K562 (cell line): ENCODE measurements around the gene SNX1. TPM values are rescaled to one million over a fixed set of nuclear protein-coding genes. Genes with fewer than 3 reads are reported as not detected.

Experiments used
- ADNP ChIP-seq: fragments of 200-800 bp; sonication (Bioruptor generic); IDR thresholded peaks from 2 replicates; pipeline ENCODE4 v1.6.1; 2016; ENCODE audit warnings: missing genetic modification characterization, missing compliant biosample characterization
- ARHGAP35 ChIP-seq: fragments of 450-650 bp; IDR thresholded peaks from 2 replicates; pipeline ENCODE4 v1.6.1; 2018; ENCODE audit not compliant: partially characterized antibody
- ETV1 ChIP-seq: fragments of 450-650 bp; conservative IDR thresholded peaks from 2 replicates; pipeline ENCODE4 v1.6.1; 2016; ENCODE audit warnings: missing genetic modification characterization, control low read depth, low read depth, missing compliant biosample characterization
- FOSL1 ChIP-seq: fragments of 200-800 bp; sonication (Bioruptor generic); conservative IDR thresholded peaks from 2 replicates; pipeline ENCODE4 v1.6.1; 2016; ENCODE audit warnings: missing genetic modification characterization, missing compliant biosample characterization
- IFI16 ChIP-seq: fragments of 250-450 bp; sonication (Bioruptor Pico); IDR thresholded peaks from 2 replicates; pipeline ENCODE4 v2.1.2; 2022; ENCODE audit warnings: mild to moderate bottlenecking, inconsistent platforms
- ILF3 ChIP-seq: fragments of 450-650 bp; IDR thresholded peaks from 2 replicates; pipeline ENCODE4 v1.6.1; 2018; ENCODE audit warnings: antibody characterized with exemption, mild to moderate bottlenecking, moderate library complexity, borderline replicate concordance
- KAT8 ChIP-seq: fragments of 450-650 bp; IDR thresholded peaks from 2 replicates; pipeline ENCODE4 v1.6.1; 2016; ENCODE audit warnings: low read depth, mild to moderate bottlenecking
- MTF1 ChIP-seq: fragments of 250-450 bp; sonication (Bioruptor Pico); IDR thresholded peaks from 2 replicates; pipeline ENCODE4 v1.9.0; 2021; ENCODE audit warnings: moderate library complexity, mild to moderate bottlenecking, inconsistent platforms, borderline replicate concordance
- SMAD3 ChIP-seq: fragments of 450-650 bp; formaldehyde crosslinking; conservative IDR thresholded peaks from 2 replicates; pipeline ENCODE4 v1.4.0; 2020; ENCODE audit warnings: mild to moderate bottlenecking
- TEAD4 ChIP-seq, 2 experiments: sonication (generic) in 1 of 2; formaldehyde crosslinking in 1 of 2; IDR thresholded peaks; 2 replicates each; pipeline versions ENCODE4 v1.6.1 to v1.8.0; 2012 to 2022; ENCODE audit warnings: borderline replicate concordance in 1 of 2, inconsistent platforms in 1 of 2, low read length in 1 of 2, mild to moderate bottlenecking in 1 of 2, missing genetic modification reagents in 1 of 2
- ZEB2 ChIP-seq: fragments of 450-650 bp; IDR thresholded peaks from 2 replicates; pipeline ENCODE4 v1.6.1; 2016
- ZNF253 ChIP-seq: fragments of 250-450 bp; sonication (Bioruptor Pico); conservative IDR thresholded peaks from 2 replicates; pipeline ENCODE4 v1.6.1; 2021; ENCODE audit warnings: mild to moderate bottlenecking
- ZNF644 ChIP-seq: fragments of 200-800 bp; sonication (Bioruptor generic); IDR thresholded peaks from 2 replicates; pipeline ENCODE4 v1.6.1; 2016; ENCODE audit warnings: low read depth, missing genetic modification characterization, missing compliant biosample characterization
- polyA plus RNA-seq, 8 experiments: library from polyadenylated mRNA; depleted of rRNA in 4 of 8; stranded (reverse) in 5 of 8; unstranded in 3 of 8; fragments of >200 nt; fragmentation: Nextera tagmentation in 2 of 8; fragmentation: Illumina TruSeq in 1 of 8; extraction: Ambion mirVana in 2 of 8; extraction: Trizol in 1 of 8; gene quantifications; 2 replicates each; pipeline versions ENCODE4 v1.2.1 to v1.2.3, GENCODE V29; 2011 to 2014; ENCODE audit warnings: inconsistent platforms in 1 of 8, missing spikeins in 1 of 8
- total RNA-seq, 7 experiments: library from RNA; depleted of rRNA in 6 of 7; stranded (reverse); fragments of >200 nt in 6 of 7; fragmentation: Illumina TruSeq in 2 of 7; extraction: Trizol in 2 of 7; gene quantifications; 2 replicates each; pipeline versions ENCODE4 v1.2.1 to v1.2.3, GENCODE V29; 2011 to 2021; ENCODE audit warnings: low replicate concordance in 1 of 7
- TF ChIP-seq, protein P1 (sequence below): fragments of 250-450 bp; sonication (Bioruptor Pico); IDR thresholded peaks from 2 replicates; pipeline ENCODE4 v1.4.0; 2020
- TF ChIP-seq, protein P2 (sequence below): IDR thresholded peaks from 2 replicates; pipeline ENCODE4 v1.6.1; 2011; ENCODE audit not compliant: insufficient read length; ENCODE audit errors: extremely low read depth
- TF ChIP-seq, protein P3 (sequence below), 2 experiments: fragments of 150-350 bp in 1 of 2; IDR thresholded peaks; 2 replicates each; pipeline ENCODE4 v1.6.1; 2012 to 2016; ENCODE audit warnings: low read depth in 2 of 2, low read length in 2 of 2, mild to moderate bottlenecking in 1 of 2, moderate library complexity in 1 of 2

SNX1 gene
- total and polyA plus RNA-seq, 9 of the 15 experiments (the other 6 are each of a cell fraction or from before 2014, with no cell fraction given) = 11.0 to 105 (median 59.9) TPM

DNA sequence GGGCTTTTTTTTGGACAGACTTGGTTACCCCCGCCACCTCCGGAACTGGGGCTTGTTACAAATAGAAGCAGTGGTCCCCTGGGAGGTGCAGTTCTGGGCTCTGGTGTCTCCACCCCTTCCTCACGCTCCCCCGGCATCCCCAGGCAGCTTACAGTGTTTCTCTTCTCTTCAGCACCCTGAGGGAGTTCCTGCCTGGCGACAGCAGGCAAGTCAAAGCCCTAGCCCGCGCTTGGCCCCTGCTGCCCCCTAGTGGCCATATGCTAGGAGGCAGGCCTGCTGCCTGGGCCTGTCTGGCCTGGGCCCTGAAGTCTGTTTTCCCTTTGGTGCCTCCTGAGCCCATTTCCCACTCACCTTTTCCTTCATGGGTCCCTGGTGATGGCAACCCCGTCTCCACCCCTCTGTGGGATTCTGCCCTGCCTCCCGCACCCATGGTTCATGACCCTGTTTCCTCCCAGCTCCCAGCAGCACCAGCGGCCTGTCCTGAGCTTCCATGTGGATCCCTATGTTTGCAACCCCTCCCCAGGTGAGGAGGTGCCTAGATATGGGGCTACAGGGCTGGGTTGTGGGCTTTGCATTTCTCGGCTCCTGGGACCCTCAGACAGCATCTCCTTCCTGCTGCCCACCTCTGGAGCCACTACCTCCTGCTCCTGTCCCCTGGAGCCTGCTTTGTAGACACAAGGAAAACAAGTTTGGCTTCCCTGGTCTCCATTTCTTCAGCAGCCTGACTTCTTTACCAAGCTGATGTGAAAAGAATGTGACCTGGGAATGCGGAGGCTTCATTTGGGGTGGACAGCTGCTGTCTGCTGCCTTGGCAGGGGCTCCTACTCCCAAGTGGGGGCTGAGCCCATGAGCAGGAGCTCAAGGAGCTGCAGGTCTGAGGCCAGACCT, 57.9 kb downstream of the SNX1 start (continued):
- TF ChIP-seq TEAD4 (IDR thresholded peaks at IDR 0.05; ENCODE audit: low read length) (no peak; the same call in 1 of the 2 replicates), TEAD4 (CRISPR knock-in tag; IDR thresholded peaks at IDR 0.05; ENCODE audit: borderline replicate concordance) (no peak), ZNF253 (no peak), KAT8 (no peak), ILF3 (no peak; the same call in 1 of the 2 replicates), MTF1 (CRISPR knock-in tag) (no peak), ZNF644 (no peak), ZEB2 (no peak), IFI16 (CRISPR knock-in tag) (no peak), FOSL1 (tag) (no peak), ETV1 (tag) (no peak), SMAD3 (CRISPR knock-in tag) (0 out of 2 replicates have a peak, but pooled peaks have one; percentile 26), ARHGAP35 (no peak), ADNP (no peak)
- TF ChIP-seq, protein P1, sequence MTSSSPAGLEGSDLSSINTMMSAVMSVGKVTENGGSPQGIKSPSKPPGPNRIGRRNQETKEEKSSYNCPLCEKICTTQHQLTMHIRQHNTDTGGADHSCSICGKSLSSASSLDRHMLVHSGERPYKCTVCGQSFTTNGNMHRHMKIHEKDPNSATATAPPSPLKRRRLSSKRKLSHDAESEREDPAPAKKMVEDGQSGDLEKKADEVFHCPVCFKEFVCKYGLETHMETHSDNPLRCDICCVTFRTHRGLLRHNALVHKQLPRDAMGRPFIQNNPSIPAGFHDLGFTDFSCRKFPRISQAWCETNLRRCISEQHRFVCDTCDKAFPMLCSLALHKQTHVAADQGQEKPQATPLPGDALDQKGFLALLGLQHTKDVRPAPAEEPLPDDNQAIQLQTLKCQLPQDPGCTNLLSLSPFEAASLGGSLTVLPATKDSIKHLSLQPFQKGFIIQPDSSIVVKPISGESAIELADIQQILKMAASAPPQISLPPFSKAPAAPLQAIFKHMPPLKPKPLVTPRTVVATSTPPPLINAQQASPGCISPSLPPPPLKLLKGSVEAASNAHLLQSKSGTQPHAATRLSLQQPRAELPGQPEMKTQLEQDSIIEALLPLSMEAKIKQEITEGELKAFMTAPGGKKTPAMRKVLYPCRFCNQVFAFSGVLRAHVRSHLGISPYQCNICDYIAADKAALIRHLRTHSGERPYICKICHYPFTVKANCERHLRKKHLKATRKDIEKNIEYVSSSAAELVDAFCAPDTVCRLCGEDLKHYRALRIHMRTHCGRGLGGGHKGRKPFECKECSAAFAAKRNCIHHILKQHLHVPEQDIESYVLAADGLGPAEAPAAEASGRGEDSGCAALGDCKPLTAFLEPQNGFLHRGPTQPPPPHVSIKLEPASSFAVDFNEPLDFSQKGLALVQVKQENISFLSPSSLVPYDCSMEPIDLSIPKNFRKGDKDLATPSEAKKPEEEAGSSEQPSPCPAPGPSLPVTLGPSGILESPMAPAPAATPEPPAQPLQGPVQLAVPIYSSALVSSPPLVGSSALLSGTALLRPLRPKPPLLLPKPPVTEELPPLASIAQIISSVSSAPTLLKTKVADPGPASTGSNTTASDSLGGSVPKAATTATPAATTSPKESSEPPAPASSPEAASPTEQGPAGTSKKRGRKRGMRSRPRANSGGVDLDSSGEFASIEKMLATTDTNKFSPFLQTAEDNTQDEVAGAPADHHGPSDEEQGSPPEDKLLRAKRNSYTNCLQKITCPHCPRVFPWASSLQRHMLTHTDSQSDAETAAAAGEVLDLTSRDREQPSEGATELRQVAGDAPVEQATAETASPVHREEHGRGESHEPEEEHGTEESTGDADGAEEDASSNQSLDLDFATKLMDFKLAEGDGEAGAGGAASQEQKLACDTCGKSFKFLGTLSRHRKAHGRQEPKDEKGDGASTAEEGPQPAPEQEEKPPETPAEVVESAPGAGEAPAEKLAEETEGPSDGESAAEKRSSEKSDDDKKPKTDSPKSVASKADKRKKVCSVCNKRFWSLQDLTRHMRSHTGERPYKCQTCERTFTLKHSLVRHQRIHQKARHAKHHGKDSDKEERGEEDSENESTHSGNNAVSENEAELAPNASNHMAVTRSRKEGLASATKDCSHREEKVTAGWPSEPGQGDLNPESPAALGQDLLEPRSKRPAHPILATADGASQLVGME (CRISPR knock-in tag) = no peak
- TF ChIP-seq, protein P2, sequence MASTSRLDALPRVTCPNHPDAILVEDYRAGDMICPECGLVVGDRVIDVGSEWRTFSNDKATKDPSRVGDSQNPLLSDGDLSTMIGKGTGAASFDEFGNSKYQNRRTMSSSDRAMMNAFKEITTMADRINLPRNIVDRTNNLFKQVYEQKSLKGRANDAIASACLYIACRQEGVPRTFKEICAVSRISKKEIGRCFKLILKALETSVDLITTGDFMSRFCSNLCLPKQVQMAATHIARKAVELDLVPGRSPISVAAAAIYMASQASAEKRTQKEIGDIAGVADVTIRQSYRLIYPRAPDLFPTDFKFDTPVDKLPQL = no peak
- TF ChIP-seq, protein P3, sequence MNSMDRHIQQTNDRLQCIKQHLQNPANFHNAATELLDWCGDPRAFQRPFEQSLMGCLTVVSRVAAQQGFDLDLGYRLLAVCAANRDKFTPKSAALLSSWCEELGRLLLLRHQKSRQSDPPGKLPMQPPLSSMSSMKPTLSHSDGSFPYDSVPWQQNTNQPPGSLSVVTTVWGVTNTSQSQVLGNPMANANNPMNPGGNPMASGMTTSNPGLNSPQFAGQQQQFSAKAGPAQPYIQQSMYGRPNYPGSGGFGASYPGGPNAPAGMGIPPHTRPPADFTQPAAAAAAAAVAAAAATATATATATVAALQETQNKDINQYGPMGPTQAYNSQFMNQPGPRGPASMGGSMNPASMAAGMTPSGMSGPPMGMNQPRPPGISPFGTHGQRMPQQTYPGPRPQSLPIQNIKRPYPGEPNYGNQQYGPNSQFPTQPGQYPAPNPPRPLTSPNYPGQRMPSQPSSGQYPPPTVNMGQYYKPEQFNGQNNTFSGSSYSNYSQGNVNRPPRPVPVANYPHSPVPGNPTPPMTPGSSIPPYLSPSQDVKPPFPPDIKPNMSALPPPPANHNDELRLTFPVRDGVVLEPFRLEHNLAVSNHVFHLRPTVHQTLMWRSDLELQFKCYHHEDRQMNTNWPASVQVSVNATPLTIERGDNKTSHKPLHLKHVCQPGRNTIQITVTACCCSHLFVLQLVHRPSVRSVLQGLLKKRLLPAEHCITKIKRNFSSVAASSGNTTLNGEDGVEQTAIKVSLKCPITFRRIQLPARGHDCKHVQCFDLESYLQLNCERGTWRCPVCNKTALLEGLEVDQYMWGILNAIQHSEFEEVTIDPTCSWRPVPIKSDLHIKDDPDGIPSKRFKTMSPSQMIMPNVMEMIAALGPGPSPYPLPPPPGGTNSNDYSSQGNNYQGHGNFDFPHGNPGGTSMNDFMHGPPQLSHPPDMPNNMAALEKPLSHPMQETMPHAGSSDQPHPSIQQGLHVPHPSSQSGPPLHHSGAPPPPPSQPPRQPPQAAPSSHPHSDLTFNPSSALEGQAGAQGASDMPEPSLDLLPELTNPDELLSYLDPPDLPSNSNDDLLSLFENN (IDR thresholded peaks at IDR 0.05; ENCODE audit: low read depth in 2 of 2, low read length in 2 of 2) = 0 out of 4 replicates have a peak, but pooled peaks of 1 of the 2 experiments have one; percentile 40
